Kidney (tissue), 14 donors: ENCODE measurements around the gene LTB4R2. TPM values are rescaled to one million over a fixed set of nuclear protein-coding genes. Genes with fewer than 3 reads are reported as not detected.

Experiments
- DNase-seq, 5 donors: peaks; one replicate each; pipeline ENCODE4 v3.0.0-alpha.2; 2013 to 2020
- FAIRE-seq: peaks from 2 replicates; lab custom pipeline; 2012; peaks lifted over from hg19 to GRCh38; lab: Jason Lieb, UNC
- H3K27ac ChIP-seq, 2 donors: one replicate each; pipeline ENCODE4 v1.7.0; 2013; ENCODE audit warnings: low read depth in 2 of 2, low read length in 2 of 2, inconsistent platforms in 1 of 2
- H3K27me3 ChIP-seq: one replicate; pipeline ENCODE4 v1.7.1; 2013; ENCODE audit warnings: low read length, inconsistent platforms; ENCODE audit not compliant: control insufficient read depth, insufficient read depth
- H3K36me3 ChIP-seq, 3 donors: one replicate each; pipeline versions ENCODE4 v1.7.0 to v1.7.1; 2013; ENCODE audit warnings: low read length in 3 of 3, control low read depth in 1 of 3, inconsistent platforms in 1 of 3; ENCODE audit not compliant: insufficient read depth in 3 of 3, control insufficient read depth in 2 of 3
- H3K4me1 ChIP-seq, 3 donors: one replicate each; pipeline versions ENCODE4 v1.7.0 to v1.7.1; 2013; ENCODE audit warnings: low read length in 3 of 3, inconsistent platforms in 1 of 3, low read depth in 1 of 3; ENCODE audit not compliant: control insufficient read depth in 2 of 3, insufficient read depth in 2 of 3
- H3K4me3 ChIP-seq, 3 donors: one replicate each; pipeline versions ENCODE4 v1.7.0 to v1.8.1; 2013; ENCODE audit warnings: low read length in 3 of 3, control low read depth in 1 of 3, inconsistent platforms in 1 of 3
- H3K9ac ChIP-seq, 3 donors: one replicate each; pipeline versions ENCODE4 v1.7.0 to v1.7.1; 2013; ENCODE audit warnings: low read length in 3 of 3, control low read depth in 1 of 3, inconsistent platforms in 1 of 3
- H3K9me3 ChIP-seq, 3 donors: one replicate each; pipeline versions ENCODE4 v1.7.0 to v1.7.1; 2013; ENCODE audit warnings: low read length in 3 of 3, control low read depth in 1 of 3, inconsistent platforms in 1 of 3; ENCODE audit not compliant: control insufficient read depth in 2 of 3, insufficient read depth in 1 of 3
- intact Hi-C: fragments of 100-400 bp; cut with DNase I; formaldehyde crosslinking; loops from one replicate; pipeline ENCODE4 v1.11.1; 2022
- polyA plus RNA-seq: library from polyadenylated mRNA; stranded (reverse); fragments of 350-450 nt; fragmentation: Illumina TruSeq; extraction: RNeasy Lipid Tissue Mini Kit (QIAGEN cat#74804); gene quantifications from one replicate; pipeline ENCODE4 v1.2.3, GENCODE V29; 2014; ENCODE audit warnings: low read depth, low replicate concordance; ENCODE audit not compliant: insufficient read depth
- total RNA-seq: library from RNA; stranded (reverse); fragmentation: NEBNext Ultra II Directional; extraction: Animal tissue kit (Norgen Biotek cat#: 25700); gene quantifications from one replicate; pipeline ENCODE4 v1.2.1, GENCODE V29; 2021
- TF ChIP-seq, protein P1 (sequence below): IDR thresholded peaks from 3 replicates; pipeline ENCODE4 v1.5.1; 2012; ENCODE audit warnings: mild to moderate bottlenecking, moderate library complexity, borderline replicate concordance; ENCODE audit not compliant: insufficient read depth; ENCODE audit errors: extremely low read depth
- donor health status: control.
- donor health status: control.
- donor health status: control.
- donor health status: control.
- donor health status: control.
- donor health status: DM: yes; HTN: yes; CAD: no.
- donor health status: Normal renal cell carcinoma (clear cell type).

The LTB4R2 gene
- total and polyA plus RNA-seq, 2 donors from 2014 or later = 0.67 to 9.2 TPM

DNA sequence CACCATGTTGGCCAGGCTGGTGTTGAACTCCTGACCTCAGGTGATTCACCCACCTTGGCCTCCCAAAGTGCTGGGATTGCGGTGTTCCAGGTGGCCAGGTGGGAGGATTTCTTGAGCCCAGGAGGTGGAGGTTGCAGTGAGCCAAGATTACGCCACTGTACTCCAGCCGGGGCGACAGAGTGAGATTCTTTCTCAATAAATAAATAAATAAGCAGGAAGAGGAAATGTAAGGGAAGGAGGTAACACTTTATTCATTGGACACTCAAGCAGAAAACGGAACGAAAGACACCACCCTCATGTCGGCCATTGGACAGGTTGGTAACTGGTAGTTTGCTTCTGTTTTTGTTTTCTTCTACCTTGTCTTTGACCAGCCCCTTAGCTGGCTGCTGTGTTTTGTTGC lies 45.1 kb downstream of the LTB4R2 start:
- no peaks in the 10 kb centered on the region for H3K27me3 ChIP-seq
- intact Hi-C loops = no loop called here
- no peak overlapping the region for H3K9ac ChIP-seq
- DNase-seq = no peak
- no peak for FAIRE-seq
- H3K27ac ChIP-seq = no peak overlapping the region
- no peak overlapping the region for H3K4me3 ChIP-seq
- H3K36me3 ChIP-seq = no peaks in the 10 kb centered on the region
- H3K9me3 ChIP-seq = no peaks in the 10 kb centered on the region
- peaks cover 0 to 4% (median 0%) of the 10 kb centered on the region in 3 donors for H3K4me1 ChIP-seq
- TF ChIP-seq, protein P1, sequence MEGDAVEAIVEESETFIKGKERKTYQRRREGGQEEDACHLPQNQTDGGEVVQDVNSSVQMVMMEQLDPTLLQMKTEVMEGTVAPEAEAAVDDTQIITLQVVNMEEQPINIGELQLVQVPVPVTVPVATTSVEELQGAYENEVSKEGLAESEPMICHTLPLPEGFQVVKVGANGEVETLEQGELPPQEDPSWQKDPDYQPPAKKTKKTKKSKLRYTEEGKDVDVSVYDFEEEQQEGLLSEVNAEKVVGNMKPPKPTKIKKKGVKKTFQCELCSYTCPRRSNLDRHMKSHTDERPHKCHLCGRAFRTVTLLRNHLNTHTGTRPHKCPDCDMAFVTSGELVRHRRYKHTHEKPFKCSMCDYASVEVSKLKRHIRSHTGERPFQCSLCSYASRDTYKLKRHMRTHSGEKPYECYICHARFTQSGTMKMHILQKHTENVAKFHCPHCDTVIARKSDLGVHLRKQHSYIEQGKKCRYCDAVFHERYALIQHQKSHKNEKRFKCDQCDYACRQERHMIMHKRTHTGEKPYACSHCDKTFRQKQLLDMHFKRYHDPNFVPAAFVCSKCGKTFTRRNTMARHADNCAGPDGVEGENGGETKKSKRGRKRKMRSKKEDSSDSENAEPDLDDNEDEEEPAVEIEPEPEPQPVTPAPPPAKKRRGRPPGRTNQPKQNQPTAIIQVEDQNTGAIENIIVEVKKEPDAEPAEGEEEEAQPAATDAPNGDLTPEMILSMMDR = no peak

DNA sequence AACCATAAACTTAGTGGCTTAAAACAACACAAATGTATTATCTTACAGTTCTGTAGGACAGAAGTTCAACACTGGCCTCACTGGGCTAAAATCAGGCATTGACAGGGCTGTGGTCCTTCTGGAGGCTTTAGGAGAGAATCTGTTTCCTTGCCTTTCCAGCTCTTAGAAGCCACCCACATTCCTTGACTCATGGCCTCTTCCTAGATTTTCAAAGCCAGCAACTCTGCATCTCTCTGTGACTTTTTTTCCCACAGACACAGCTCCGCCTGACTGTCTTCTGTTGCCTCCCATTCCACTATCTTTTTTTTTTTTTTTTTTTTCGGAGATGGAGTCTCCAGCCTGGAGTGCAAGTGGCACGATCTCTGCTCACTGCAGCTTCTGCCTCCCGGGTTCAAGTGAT lies 46.3 kb downstream of the LTB4R2 start:
- TF ChIP-seq, protein P1 = no peak
- H3K9ac ChIP-seq = no peak overlapping the region
- H3K27ac ChIP-seq = no peak overlapping the region
- H3K9me3 ChIP-seq = no peaks in the 10 kb centered on the region
- no peak for DNase-seq
- no peak for FAIRE-seq
- H3K36me3 ChIP-seq = no peaks in the 10 kb centered on the region
- no peak overlapping the region for H3K4me3 ChIP-seq
- intact Hi-C loops = no loop called here
- peaks cover 0 to 4% (median 0%) of the 10 kb centered on the region in 3 donors for H3K4me1 ChIP-seq
- H3K27me3 ChIP-seq = no peaks in the 10 kb centered on the region

DNA sequence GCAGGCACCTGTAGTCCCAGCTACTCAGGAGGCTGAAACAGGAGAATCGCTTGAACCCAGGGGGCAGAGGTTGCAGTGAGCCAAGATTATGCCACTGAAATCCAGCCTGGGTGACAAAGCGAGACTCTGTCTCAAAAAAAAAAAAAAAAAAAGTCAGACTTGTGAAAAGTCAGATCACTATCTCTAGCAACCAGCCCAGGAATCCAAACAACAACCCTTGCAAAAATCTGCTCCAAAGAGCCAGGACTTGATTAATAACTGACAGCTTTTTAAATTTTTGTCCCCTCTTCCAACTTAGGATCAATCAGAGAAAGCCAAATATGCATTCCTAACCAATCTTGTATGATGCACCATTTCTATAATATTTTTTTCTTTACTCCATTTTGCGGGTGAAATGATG lies 50.3 kb downstream of the LTB4R2 start:
- FAIRE-seq (no peak), DNase-seq (no peak)
- no peaks in the 10 kb centered on the region for H3K27me3 ChIP-seq

DNA sequence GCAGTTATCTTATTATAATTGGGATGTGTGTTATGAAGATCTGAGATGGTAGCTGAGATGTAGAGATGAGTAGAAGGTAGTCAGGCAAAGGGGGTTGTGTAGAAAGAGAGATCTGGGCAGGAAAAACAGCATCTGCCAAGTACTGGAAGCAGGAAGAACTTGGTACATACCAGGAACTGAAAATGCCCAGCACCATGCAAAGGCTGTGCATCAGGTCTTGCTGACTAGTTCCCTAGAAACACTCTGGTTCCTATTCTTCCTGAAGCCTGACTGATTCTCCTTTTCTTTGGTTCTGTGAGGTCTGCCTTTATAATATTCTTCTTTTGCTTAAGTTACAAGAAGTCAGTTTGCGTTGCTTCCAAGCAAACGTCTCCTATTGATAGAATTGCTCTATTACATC lies 51.4 kb downstream of the LTB4R2 start:
- Histone ChIP-seq H3K4me3 (no peak overlapping the region), H3K36me3 (no peaks in the 10 kb centered on the region), H3K27me3 (no peaks in the 10 kb centered on the region), H3K4me1 (peaks cover 3 to 5% (median 4%) of the 10 kb centered on the region in 3 donors), H3K9ac (no peak overlapping the region), H3K9me3 (no peaks in the 10 kb centered on the region), H3K27ac (no peak overlapping the region)
- DNase-seq (no peak), FAIRE-seq (no peak)
- TF ChIP-seq, protein P1 = no peak
- intact Hi-C loops = no loop called here

More for the DNA sequence above, 50.3 kb downstream of the LTB4R2 start:
- Histone ChIP-seq H3K27ac (no peak overlapping the region), H3K4me3 (no peak overlapping the region), H3K9me3 (no peaks in the 10 kb centered on the region), H3K4me1 (peaks cover 0 to under 1% (median 0%) of the 10 kb centered on the region in 3 donors), H3K36me3 (no peaks in the 10 kb centered on the region), H3K9ac (no peak overlapping the region)
- TF ChIP-seq, protein P1 = no peak
- intact Hi-C loops = no loop called here
